Prostate gland (tissue), 2 donors: ENCODE data around the gene ISG20. TPM values are rescaled to one million over a fixed set of nuclear protein-coding genes. Genes with fewer than 3 reads are reported as not detected.
A peak's percentile ranks its signal among the peaks of the same experiment; 100 is the strongest.

ENCODE experiments used
- DNase-seq: peaks from one replicate; pipeline ENCODE4 v3.0.0-alpha.2; 2019; ENCODE audit warnings: low spot score
- H3K27ac ChIP-seq, 2 donors: fragments of 200-600 bp; sonication (generic); 2 replicates each; pipeline ENCODE4 v1.5.1; 2017 to 2019
- H3K27me3 ChIP-seq: fragments of 200-600 bp; sonication (generic); replicated peaks from 2 replicates; pipeline ENCODE4 v1.5.1; 2019; ENCODE audit not compliant: insufficient read depth
- H3K36me3 ChIP-seq, 2 donors: fragments of 200-600 bp; sonication (generic); 1 replicate in 1 of 2; 2 replicates in 1 of 2; pipeline versions ENCODE4 v1.5.1 to v1.8.1; 2017 to 2019
- H3K4me1 ChIP-seq: fragments of 200-600 bp; sonication (generic); replicated peaks from 2 replicates; pipeline ENCODE4 v1.5.1; 2019
- H3K4me3 ChIP-seq, 2 donors: fragments of 200-600 bp; sonication (generic); 2 replicates each; pipeline ENCODE4 v1.5.1; 2017 to 2019
- H3K9me3 ChIP-seq: fragments of 200-600 bp; sonication (generic); 2 replicates; pipeline ENCODE4 v1.5.1; 2017
- CTCF ChIP-seq, 4 experiments: fragments of 200-600 bp in 2 of 4; fragments of 450-650 bp in 2 of 4; sonication (generic) in 2 of 4; IDR thresholded peaks; 1 replicate in 3 of 4; 2 replicates in 1 of 4; pipeline ENCODE4 v1.5.1; 2016 to 2019; ENCODE audit warnings: antibody characterized with exemption in 4 of 4, mild to moderate bottlenecking in 2 of 4, moderate library complexity in 2 of 4
- POLR2A ChIP-seq: fragments of 450-650 bp; IDR thresholded peaks from one replicate; pipeline ENCODE4 v1.6.1; 2016; ENCODE audit warnings: antibody characterized with exemption, mild to moderate bottlenecking
- POLR2AphosphoS5 ChIP-seq: sonication (generic); formaldehyde crosslinking; IDR thresholded peaks from one replicate; pipeline ENCODE4 v1.6.1; 2017; ENCODE audit warnings: antibody characterized with exemption
- WGBS: methylation state at CpG from one replicate; pipeline ENCODE4 v1.1.5; 2018; 5-methylcytosine and 5-hydroxymethylcytosine counted together
- intact Hi-C: fragments of 100-400 bp; cut with DNase I; formaldehyde crosslinking; loops from one replicate; pipeline ENCODE4 v1.14.2; 2022
- total RNA-seq, 2 donors: library from RNA; depleted of rRNA; stranded (reverse); fragments of >200 nt; gene quantifications; one replicate each; pipeline ENCODE4 v1.1.0, GENCODE V29; 2016

ISG20 gene
- total RNA-seq, 2 donors from 2014 or later, result 6.9 to 16.3 TPM

- Histone ChIP-seq H3K4me1 (peaks cover 6% of the 10 kb centered on the region), H3K9me3 (no peaks in the 10 kb centered on the region), H3K36me3 (no peaks in the 10 kb centered on the region), H3K4me3 (no peak overlapping the region), H3K27ac (no peak overlapping the region), H3K27me3 (no peaks in the 10 kb centered on the region)
- TF ChIP-seq POLR2AphosphoS5 (no peak), POLR2A (no peak), CTCF (IDR thresholded peaks at IDR 0.05) (no peak)
- intact Hi-C loops, result no loop called here
- no peak for DNase-seq
Measured at GRCh38 chr15:88618686-88619085, 20.1 kb upstream of the ISG20 start.

- H3K9me3 ChIP-seq, result no peaks in the 10 kb centered on the region
- no peaks in the 10 kb centered on the region for H3K27me3 ChIP-seq
- 79% methylated on average over 2 of the region's 2 CpGs for WGBS
- no peak for DNase-seq
- H3K27ac ChIP-seq, result no peak overlapping the region
- H3K4me3 ChIP-seq, result no peak overlapping the region
- peaks cover 6% of the 10 kb centered on the region for H3K4me1 ChIP-seq
- no peaks in the 10 kb centered on the region for H3K36me3 ChIP-seq
- TF ChIP-seq CTCF (IDR thresholded peaks at IDR 0.05) (no peak), POLR2A (no peak), POLR2AphosphoS5 (no peak)
- intact Hi-C loops, result loop anchor here (10.0 kb wide), 1 partner anchor 75 kb away; the partner anchor contains the start of gene DET1
Measured at GRCh38 chr15:88619796-88620195, 19.0 kb upstream of the ISG20 start.

GRCh38 chr15:88620995-88621772 is 17.6 kb upstream of the ISG20 start, which contains the start of gene AEN:
TSS of gene AEN (plus strand) at chr15:88621340. CDS start at chr15:88626210, 4,870 bp downstream.
- Histone ChIP-seq H3K4me3 (peak within 1 kb of the TSS; percentile 77 to 80), H3K27ac (peak within 1 kb of the TSS; percentile 64 to 65), H3K27me3 (no peaks in the 10 kb centered on the region), H3K36me3 (no peaks in the 10 kb centered on the region), H3K9me3 (no peaks in the 10 kb centered on the region), H3K4me1 (peaks cover 6% of the 10 kb centered on the region)
- TF ChIP-seq CTCF (IDR thresholded peaks at IDR 0.05) (peak in 3 of 4 experiments; percentile 26 to 47 (median 37)), POLR2A (peak; percentile 34), POLR2AphosphoS5 (peak; percentile 94)
- intact Hi-C loops, result loop anchor here (10.0 kb wide), 1 partner anchor 76 kb away; the partner anchor contains the start of gene DET1
- WGBS, result 0% methylated on average over 51 of the region's 71 CpGs
- DNase-seq, result peak; percentile 95

- TF ChIP-seq POLR2AphosphoS5 (no peak), CTCF (IDR thresholded peaks at IDR 0.05) (no peak), POLR2A (no peak)
- Histone ChIP-seq H3K9me3 (no peaks in the 10 kb centered on the region), H3K4me3 (peak overlapping the region; percentile 77 to 80), H3K27me3 (no peaks in the 10 kb centered on the region), H3K27ac (peak overlapping the region; percentile 64 to 65), H3K36me3 (peaks cover 0 to 4% of the 10 kb centered on the region in 2 donors), H3K4me1 (peaks cover 6% of the 10 kb centered on the region)
- 19% methylated on average over 17 of the region's 17 CpGs for WGBS
- intact Hi-C loops, result loop anchor here (10.0 kb wide), 1 partner anchor 77 kb away; the partner anchor contains the start of gene DET1
- DNase-seq, result no peak
Measured at GRCh38 chr15:88621789-88622604, 16.8 kb upstream of the ISG20 start.
